OCI-LY7 (cell line): Measurements from ENCODE around the gene DUS3L. TPM values are rescaled to one million over a fixed set of nuclear protein-coding genes. Genes with fewer than 3 reads are reported as not detected.

Experiments
- BruUV-seq: library from RNA; stranded (reverse); fragments of 400-500 nt; replicated peaks from 2 replicates; lab custom pipeline; 2021; lab: Mats Ljungman, UMichigan
- CTCF ChIA-PET: fragments of 300-600 bp; sonication (Branson Sonifier 250); formaldehyde crosslinking; loops from one replicate; lab custom pipeline; 2022; ENCODE audit warnings: antibody characterized with exemption; ENCODE audit not compliant: unreplicated experiment; lab: Charles Lee
- POLR2A ChIA-PET: fragments of 300-600 bp; sonication (Branson Sonifier 250); formaldehyde crosslinking; loops from one replicate; lab custom pipeline; 2022; ENCODE audit warnings: antibody characterized with exemption; lab: Charles Lee
- DNase-seq: peaks from one replicate; pipeline ENCODE4 v3.0.0-alpha.2; 2015; ENCODE audit warnings: low spot score
- H2AFZ ChIP-seq: fragments of 200-600 bp; sonication (generic), shearing (Covaris generic); 2 replicates; pipeline ENCODE4 v1.6.1; 2014; ENCODE audit warnings: mild to moderate bottlenecking, antibody characterized with exemption, low read length, moderate library complexity
- H3K27ac ChIP-seq: fragments of 200-600 bp; sonication (generic); 2 replicates; pipeline ENCODE4 v1.5.1; 2014; ENCODE audit warnings: mixed run types, low read depth, mild to moderate bottlenecking, moderate library complexity, low read length, inconsistent platforms; ENCODE audit not compliant: poor library complexity, severe bottlenecking
- H3K36me3 ChIP-seq: fragments of 200-600 bp; sonication (generic); 2 replicates; pipeline ENCODE4 v1.6.1; 2014; ENCODE audit warnings: mild to moderate bottlenecking, antibody characterized with exemption, low read length, moderate library complexity, mixed read lengths; ENCODE audit not compliant: insufficient read depth
- H3K4me1 ChIP-seq: fragments of 200-600 bp; sonication (generic); 2 replicates; pipeline ENCODE4 v1.5.1; 2014; ENCODE audit warnings: mild to moderate bottlenecking, low read length; ENCODE audit not compliant: insufficient read depth, poor library complexity, severe bottlenecking
- H3K4me2 ChIP-seq: fragments of 200-600 bp; sonication (generic); 2 replicates; pipeline ENCODE4 v1.6.1; 2014; ENCODE audit warnings: mild to moderate bottlenecking, low read length
- H3K4me3 ChIP-seq: fragments of 200-600 bp; sonication (generic); 2 replicates; pipeline ENCODE4 v1.5.1; 2014; ENCODE audit warnings: mild to moderate bottlenecking, low read depth, low read length; ENCODE audit not compliant: poor library complexity, severe bottlenecking
- H3K79me2 ChIP-seq: fragments of 200-600 bp; sonication (generic); 2 replicates; pipeline ENCODE4 v1.6.1; 2016; ENCODE audit warnings: low read depth, mild to moderate bottlenecking, low read length, moderate library complexity, mixed read lengths; ENCODE audit not compliant: insufficient read depth
- H3K9me2 ChIP-seq: fragments of 200-600 bp; sonication (generic); 2 replicates; pipeline ENCODE4 v1.6.1; 2016; ENCODE audit warnings: mild to moderate bottlenecking, low read length, mixed read lengths; ENCODE audit not compliant: insufficient read depth
- H3K9me3 ChIP-seq: fragments of 200-600 bp; sonication (generic); 2 replicates; pipeline ENCODE4 v1.6.1; 2014; ENCODE audit warnings: mild to moderate bottlenecking, mixed run types, low read length, mixed read lengths
- H4K20me1 ChIP-seq: fragments of 200-600 bp; sonication (generic); 2 replicates; pipeline ENCODE4 v1.6.1; 2014; ENCODE audit warnings: mild to moderate bottlenecking, antibody characterized with exemption, low read length, moderate library complexity, mixed read lengths; ENCODE audit not compliant: insufficient read depth
- EZH2phosphoT487 ChIP-seq: fragments of 200-600 bp; sonication (generic); IDR thresholded peaks from 2 replicates; pipeline ENCODE4 v1.6.1; 2018; ENCODE audit warnings: low read depth, borderline replicate concordance, mild to moderate bottlenecking, mixed run types, antibody characterized with exemption, low read length, moderate library complexity, mixed read lengths
- intact Hi-C: fragments of 100-400 bp; cut with micrococcal nuclease; formaldehyde crosslinking; loops from one replicate; pipeline ENCODE4 v1.10.0; 2022; ENCODE audit not compliant: unreplicated experiment
- total RNA-seq, 2 experiments: library from RNA; depleted of rRNA in 1 of 2; stranded (reverse); fragments of >200 nt in 1 of 2; shearing (Covaris generic) in 1 of 2; gene quantifications; 2 replicates each; pipeline ENCODE4 v1.2.3, GENCODE V29; 2014 to 2022
- TF ChIP-seq, protein P1 (sequence below): fragments of 200-600 bp; sonication (generic); conservative IDR thresholded peaks from 2 replicates; pipeline ENCODE4 v1.5.1; 2014; ENCODE audit warnings: mild to moderate bottlenecking, antibody characterized with exemption, low read length, moderate library complexity, mixed read lengths

The DUS3L gene
- total RNA-seq, 2 experiments from 2014 or later: 55.8 to 76.9 TPM

DNA sequence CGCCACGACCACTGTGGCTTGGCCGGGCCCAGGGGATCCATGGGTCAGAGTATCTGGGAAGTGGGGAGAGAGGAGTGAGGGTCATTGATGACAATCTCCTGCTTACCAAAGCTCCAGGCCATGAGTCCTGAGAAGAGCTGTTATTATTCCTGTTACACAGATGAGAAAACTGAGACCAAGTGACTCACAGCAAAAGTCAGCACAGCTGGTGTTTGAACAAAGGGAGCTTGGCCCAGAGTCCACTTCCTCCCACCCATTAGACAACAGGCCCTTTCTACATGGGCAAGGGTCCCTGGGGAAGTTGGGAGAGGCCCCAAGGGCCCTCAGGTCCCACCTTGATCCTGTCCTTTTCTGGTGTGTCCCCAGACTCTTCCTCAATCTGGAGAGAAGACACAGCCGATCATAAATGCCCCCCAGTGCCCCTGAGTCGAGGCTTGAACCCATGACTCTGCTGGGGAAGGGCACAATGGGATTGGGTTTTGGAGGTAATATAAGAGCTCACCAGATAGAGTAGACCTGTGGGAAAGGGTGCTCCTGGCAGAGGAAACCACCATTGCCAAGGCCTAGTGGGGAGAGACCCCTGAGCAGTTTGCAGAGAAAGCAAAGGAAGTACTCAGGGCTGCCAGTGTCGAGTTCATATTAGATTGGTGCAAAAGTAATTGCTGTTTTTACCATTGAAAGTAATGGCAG, 41.7 kb upstream of the DUS3L start:
- no peaks in the 10 kb centered on the region for H4K20me1 ChIP-seq
- H3K9me2 ChIP-seq: no peaks in the 10 kb centered on the region
- ChIA-PET POLR2A (no interaction called here), CTCF (no interaction called here)
- H3K79me2 ChIP-seq: no peaks in the 10 kb centered on the region
- no peaks in the 10 kb centered on the region for H3K36me3 ChIP-seq
- no peak overlapping the region for H3K27ac ChIP-seq
- DNase-seq: no peak
- no peaks in the 10 kb centered on the region for H3K9me3 ChIP-seq
- intact Hi-C loops: no loop called here
- H3K4me1 ChIP-seq: peaks cover 15% of the 10 kb centered on the region
- BruUV-seq: no TSS peak
- no peak overlapping the region for H3K4me2 ChIP-seq
- TF ChIP-seq, protein P1, sequence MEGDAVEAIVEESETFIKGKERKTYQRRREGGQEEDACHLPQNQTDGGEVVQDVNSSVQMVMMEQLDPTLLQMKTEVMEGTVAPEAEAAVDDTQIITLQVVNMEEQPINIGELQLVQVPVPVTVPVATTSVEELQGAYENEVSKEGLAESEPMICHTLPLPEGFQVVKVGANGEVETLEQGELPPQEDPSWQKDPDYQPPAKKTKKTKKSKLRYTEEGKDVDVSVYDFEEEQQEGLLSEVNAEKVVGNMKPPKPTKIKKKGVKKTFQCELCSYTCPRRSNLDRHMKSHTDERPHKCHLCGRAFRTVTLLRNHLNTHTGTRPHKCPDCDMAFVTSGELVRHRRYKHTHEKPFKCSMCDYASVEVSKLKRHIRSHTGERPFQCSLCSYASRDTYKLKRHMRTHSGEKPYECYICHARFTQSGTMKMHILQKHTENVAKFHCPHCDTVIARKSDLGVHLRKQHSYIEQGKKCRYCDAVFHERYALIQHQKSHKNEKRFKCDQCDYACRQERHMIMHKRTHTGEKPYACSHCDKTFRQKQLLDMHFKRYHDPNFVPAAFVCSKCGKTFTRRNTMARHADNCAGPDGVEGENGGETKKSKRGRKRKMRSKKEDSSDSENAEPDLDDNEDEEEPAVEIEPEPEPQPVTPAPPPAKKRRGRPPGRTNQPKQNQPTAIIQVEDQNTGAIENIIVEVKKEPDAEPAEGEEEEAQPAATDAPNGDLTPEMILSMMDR: no peak
- no peak for TF ChIP-seq EZH2phosphoT487
- H3K4me3 ChIP-seq: no peak overlapping the region
- no peak overlapping the region for H2AFZ ChIP-seq

GRCh38 chr19:5832061-5832460, 41.1 kb upstream of the DUS3L start:
- H3K4me2 ChIP-seq: no peak overlapping the region
- H4K20me1 ChIP-seq: no peaks in the 10 kb centered on the region
- no TSS peak for BruUV-seq
- no peaks in the 10 kb centered on the region for H3K9me2 ChIP-seq
- H3K27ac ChIP-seq: no peak overlapping the region
- CTCF ChIA-PET: no interaction called here
- H3K4me3 ChIP-seq: no peak overlapping the region
- intact Hi-C loops: no loop called here
- no peak for DNase-seq
- TF ChIP-seq EZH2phosphoT487: no peak
- TF ChIP-seq, protein P1: no peak
- POLR2A ChIA-PET: no interaction called here
- H3K4me1 ChIP-seq: peaks cover 20% of the 10 kb centered on the region
- no peak overlapping the region for H2AFZ ChIP-seq
- no peaks in the 10 kb centered on the region for H3K79me2 ChIP-seq
- H3K9me3 ChIP-seq: no peaks in the 10 kb centered on the region
- H3K36me3 ChIP-seq: no peaks in the 10 kb centered on the region

DNA sequence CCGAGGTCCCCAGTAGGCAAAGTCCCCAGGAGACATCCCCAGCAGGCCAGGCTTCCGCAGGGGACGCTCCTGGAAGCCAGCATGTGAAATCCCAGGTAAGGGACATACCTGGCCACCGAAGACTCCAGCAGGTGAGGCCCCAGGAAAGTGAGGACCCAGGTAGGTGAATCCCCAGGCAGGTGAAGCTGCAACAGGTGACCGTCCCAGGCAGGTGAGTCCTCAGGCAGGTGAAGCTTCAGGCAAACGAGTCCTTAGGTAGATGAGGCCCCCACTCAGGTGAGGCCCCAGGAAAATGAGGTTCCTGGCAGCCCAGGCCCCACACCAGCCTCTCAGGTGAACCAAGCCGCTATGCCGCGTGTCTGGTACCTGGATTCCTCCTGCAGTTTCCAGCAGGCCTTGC, 40.2 kb upstream of the DUS3L start:
- BruUV-seq: no TSS peak
- Histone ChIP-seq H3K4me2 (no peak overlapping the region), H3K9me3 (no peaks in the 10 kb centered on the region), H3K4me3 (no peak overlapping the region), H3K9me2 (no peaks in the 10 kb centered on the region), H3K79me2 (no peaks in the 10 kb centered on the region), H3K4me1 (peaks cover 29% of the 10 kb centered on the region), H2AFZ (no peak overlapping the region), H3K27ac (no peak overlapping the region), H3K36me3 (no peaks in the 10 kb centered on the region), H4K20me1 (no peaks in the 10 kb centered on the region)
- ChIA-PET POLR2A (no interaction called here), CTCF (no interaction called here)
- no peak for DNase-seq
- TF ChIP-seq EZH2phosphoT487: no peak
- TF ChIP-seq, protein P1: no peak
- intact Hi-C loops: no loop called here
